ENCODE data around the gene MROH9.

- TF ChIP-seq, protein P1, sequence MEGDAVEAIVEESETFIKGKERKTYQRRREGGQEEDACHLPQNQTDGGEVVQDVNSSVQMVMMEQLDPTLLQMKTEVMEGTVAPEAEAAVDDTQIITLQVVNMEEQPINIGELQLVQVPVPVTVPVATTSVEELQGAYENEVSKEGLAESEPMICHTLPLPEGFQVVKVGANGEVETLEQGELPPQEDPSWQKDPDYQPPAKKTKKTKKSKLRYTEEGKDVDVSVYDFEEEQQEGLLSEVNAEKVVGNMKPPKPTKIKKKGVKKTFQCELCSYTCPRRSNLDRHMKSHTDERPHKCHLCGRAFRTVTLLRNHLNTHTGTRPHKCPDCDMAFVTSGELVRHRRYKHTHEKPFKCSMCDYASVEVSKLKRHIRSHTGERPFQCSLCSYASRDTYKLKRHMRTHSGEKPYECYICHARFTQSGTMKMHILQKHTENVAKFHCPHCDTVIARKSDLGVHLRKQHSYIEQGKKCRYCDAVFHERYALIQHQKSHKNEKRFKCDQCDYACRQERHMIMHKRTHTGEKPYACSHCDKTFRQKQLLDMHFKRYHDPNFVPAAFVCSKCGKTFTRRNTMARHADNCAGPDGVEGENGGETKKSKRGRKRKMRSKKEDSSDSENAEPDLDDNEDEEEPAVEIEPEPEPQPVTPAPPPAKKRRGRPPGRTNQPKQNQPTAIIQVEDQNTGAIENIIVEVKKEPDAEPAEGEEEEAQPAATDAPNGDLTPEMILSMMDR (IDR thresholded peaks at IDR 0.05; ENCODE audit: insufficient read depth, low read length, poor library complexity, severe bottlenecking), result no peak
- TF ChIP-seq EZH2phosphoT487 (conservative IDR thresholded peaks at IDR 0.05; ENCODE audit: low read length), result no peak
Observed at GRCh38 chr1:171082606-171083005, 147.3 kb downstream of the MROH9 start.

Measured in SU-DHL-6 (cell line).